ENCODE results near the gene GABRQ.
"Not testable (repeated sequence)": the region's sequence is repeated elsewhere in the genome, so short reads cannot be mapped to it uniquely, and the experiment has no call there.

Gene GABRQ

GRCh38 chrX:152658302-152658701 lies 20.6 kb downstream of the GABRQ start:
- no peak for DNase-seq (ENCODE audit: low read depth)

GRCh38 chrX:152663086-152663485 lies 25.4 kb downstream of the GABRQ start:
- no peak for DNase-seq (ENCODE audit: low read depth)

- DNase-seq (ENCODE audit: low read depth), result no peak
These were observed 36.4 kb downstream of the GABRQ start for GRCh38 chrX:152674135-152674534.

GRCh38 chrX:152674652-152675051 lies 37.0 kb downstream of the GABRQ start:
- not testable (repeated sequence) for DNase-seq (ENCODE audit: low read depth)

GRCh38 chrX:152681012-152681411 lies 43.3 kb downstream of the GABRQ start:
- DNase-seq (ENCODE audit: low read depth), result not testable (repeated sequence)

- DNase-seq (ENCODE audit: low read depth), result not testable (repeated sequence)
These were observed 60.5 kb downstream of the GABRQ start, which contains the start of gene MAGEA3 for GRCh38 chrX:152697952-152698931. MAGEA3 (plus strand) TSS chrX:152698794; CDS start chrX:152700833, 2,039 bp downstream.

GRCh38 chrX:152700390-152700789 lies 62.7 kb downstream of the GABRQ start:
- DNase-seq (ENCODE audit: low read depth), result not testable (repeated sequence)

GRCh38 chrX:152706500-152706899 lies 68.8 kb downstream of the GABRQ start:
- not testable (repeated sequence) for DNase-seq (ENCODE audit: low read depth)
